KOPT-K1 (cell line): Measurements from ENCODE around the gene CFAP100.

ENCODE experiments used
- H3K27ac ChIP-seq: fragments of 200-600 bp; sonication (generic); 2 replicates; pipeline ENCODE4 v1.5.1; 2016; ENCODE audit warnings: antibody characterized with exemption, mild to moderate bottlenecking, low read depth, low read length; ENCODE audit not compliant: poor library complexity, severe bottlenecking
- H3K36me3 ChIP-seq: fragments of 200-600 bp; sonication (generic); 2 replicates; pipeline ENCODE4 v1.5.1; 2017; ENCODE audit warnings: antibody characterized with exemption, mild to moderate bottlenecking, low read length, moderate library complexity; ENCODE audit not compliant: insufficient read depth
- H3K9me3 ChIP-seq: fragments of 200-600 bp; sonication (generic); 2 replicates; pipeline ENCODE4 v1.5.1; 2017; ENCODE audit warnings: antibody characterized with exemption, low read length, mild to moderate bottlenecking; ENCODE audit not compliant: insufficient read depth, poor library complexity, severe bottlenecking

CFAP100 gene

DNA sequence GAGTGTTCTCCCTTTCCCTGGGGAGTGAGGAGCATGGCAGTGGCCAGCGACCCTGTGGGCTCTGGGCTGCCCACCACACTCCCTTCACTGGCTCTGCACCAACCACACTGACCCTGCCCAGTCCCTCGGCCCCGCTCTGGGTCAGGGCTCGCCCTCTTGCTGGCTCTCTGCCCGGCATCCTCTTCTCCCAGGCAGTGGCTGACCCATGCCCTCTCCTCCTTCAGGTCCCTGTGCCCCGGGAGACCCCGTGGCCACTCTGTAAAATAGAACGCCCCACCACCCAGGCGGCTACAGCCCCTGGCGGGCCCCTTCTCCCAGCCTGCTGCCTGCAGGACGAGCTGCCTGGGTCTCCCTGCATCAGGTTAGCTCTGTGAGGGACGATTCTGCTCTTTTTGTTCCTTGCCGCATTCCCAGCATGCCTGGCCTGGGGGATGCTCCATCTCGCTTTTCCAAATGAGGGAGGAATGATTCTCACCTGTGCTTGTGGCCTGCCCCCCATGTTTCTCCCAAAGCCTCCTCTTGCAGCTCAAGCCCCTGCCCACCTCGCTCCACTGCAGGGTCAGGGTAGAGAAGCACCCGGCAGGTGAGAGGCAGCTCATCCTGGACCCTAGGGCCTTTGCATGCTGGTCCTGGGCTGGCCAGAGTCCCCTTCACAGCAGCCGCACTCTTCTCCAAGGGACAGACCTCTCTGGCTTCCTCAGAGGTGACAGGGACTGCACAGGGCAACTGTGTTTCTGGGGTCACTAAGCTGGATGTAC is 14.5 kb upstream of the CFAP100 start:
- Histone ChIP-seq H3K36me3 (no peaks in the 10 kb centered on the region), H3K9me3 (no peaks in the 10 kb centered on the region)

GRCh38 chr3:126381966-126382365 is 12.7 kb upstream of the CFAP100 start:
- no peaks in the 10 kb centered on the region for H3K9me3 ChIP-seq
- no peaks in the 10 kb centered on the region for H3K36me3 ChIP-seq
- no peak overlapping the region for H3K27ac ChIP-seq

More for the DNA sequence above, 14.5 kb upstream of the CFAP100 start:
- no peak overlapping the region for H3K27ac ChIP-seq

GRCh38 chr3:126389112-126389793 is 5.5 kb upstream of the CFAP100 start:
- H3K9me3 ChIP-seq: no peaks in the 10 kb centered on the region
- H3K27ac ChIP-seq: no peak overlapping the region
- H3K36me3 ChIP-seq: no peaks in the 10 kb centered on the region

GRCh38 chr3:126389794-126390146 is 4.9 kb upstream of the CFAP100 start:
- no peaks in the 10 kb centered on the region for H3K36me3 ChIP-seq
- H3K9me3 ChIP-seq: no peaks in the 10 kb centered on the region
- no peak overlapping the region for H3K27ac ChIP-seq

GRCh38 chr3:126390201-126390600 is 4.5 kb upstream of the CFAP100 start:
- Histone ChIP-seq H3K27ac (no peak overlapping the region), H3K36me3 (no peaks in the 10 kb centered on the region), H3K9me3 (no peaks in the 10 kb centered on the region)

- H3K36me3 ChIP-seq: no peaks in the 10 kb centered on the region
- no peak overlapping the region for H3K27ac ChIP-seq
- H3K9me3 ChIP-seq: no peaks in the 10 kb centered on the region
These were observed 4.0 kb upstream of the CFAP100 start for GRCh38 chr3:126390751-126391150.

- Histone ChIP-seq H3K27ac (no peak overlapping the region), H3K36me3 (no peaks in the 10 kb centered on the region), H3K9me3 (no peaks in the 10 kb centered on the region)
These were observed 3.1 kb upstream of the CFAP100 start for GRCh38 chr3:126391631-126392030.

- Histone ChIP-seq H3K9me3 (no peaks in the 10 kb centered on the region), H3K27ac (no peak overlapping the region), H3K36me3 (no peaks in the 10 kb centered on the region)
These were observed 2.5 kb upstream of the CFAP100 start for GRCh38 chr3:126392246-126392645.

- Histone ChIP-seq H3K36me3 (no peaks in the 10 kb centered on the region), H3K27ac (no peak overlapping the region), H3K9me3 (no peaks in the 10 kb centered on the region)
These were observed 1.1 kb upstream of the CFAP100 start for GRCh38 chr3:126393563-126393962.

- no peaks in the 10 kb centered on the region for H3K36me3 ChIP-seq
- no peaks in the 10 kb centered on the region for H3K9me3 ChIP-seq
- H3K27ac ChIP-seq: no peak overlapping the region
These were observed 240 bp downstream of the CFAP100 start for GRCh38 chr3:126394977-126395321.

DNA sequence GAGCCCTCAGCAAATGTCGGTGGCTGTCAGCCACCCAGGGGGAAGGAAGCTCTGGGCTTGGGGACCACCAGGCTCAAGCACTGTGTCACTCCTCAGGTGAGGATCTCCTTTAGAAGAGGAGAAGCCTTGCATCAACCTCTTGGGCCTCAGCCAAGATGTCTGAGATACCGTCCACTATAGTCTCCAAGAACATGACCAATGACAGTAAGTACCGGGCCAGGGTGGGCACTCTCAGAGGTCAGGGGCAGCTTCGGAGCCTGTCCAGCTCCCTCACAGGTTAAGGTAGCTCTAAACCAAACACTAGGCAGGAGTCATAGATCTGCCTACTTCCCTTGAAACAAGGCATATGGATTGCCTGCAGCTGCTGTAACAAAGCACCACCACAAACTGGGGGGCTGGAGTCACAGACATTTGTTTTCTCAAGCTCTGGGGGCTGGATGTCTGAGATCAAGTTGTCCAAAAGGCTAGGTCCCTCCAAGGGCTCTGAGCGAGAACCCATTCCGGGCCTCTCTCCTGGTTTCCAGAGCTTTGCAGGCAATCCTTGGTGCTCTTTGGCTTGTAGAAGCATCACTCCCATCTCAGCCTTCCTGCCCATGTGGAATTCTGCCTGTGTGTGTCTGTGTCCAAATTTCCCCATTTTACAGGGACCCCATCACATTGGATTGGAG is 1.3 kb downstream of the CFAP100 start:
- no peaks in the 10 kb centered on the region for H3K9me3 ChIP-seq
- H3K36me3 ChIP-seq: no peaks in the 10 kb centered on the region
- H3K27ac ChIP-seq: no peak overlapping the region

DNA sequence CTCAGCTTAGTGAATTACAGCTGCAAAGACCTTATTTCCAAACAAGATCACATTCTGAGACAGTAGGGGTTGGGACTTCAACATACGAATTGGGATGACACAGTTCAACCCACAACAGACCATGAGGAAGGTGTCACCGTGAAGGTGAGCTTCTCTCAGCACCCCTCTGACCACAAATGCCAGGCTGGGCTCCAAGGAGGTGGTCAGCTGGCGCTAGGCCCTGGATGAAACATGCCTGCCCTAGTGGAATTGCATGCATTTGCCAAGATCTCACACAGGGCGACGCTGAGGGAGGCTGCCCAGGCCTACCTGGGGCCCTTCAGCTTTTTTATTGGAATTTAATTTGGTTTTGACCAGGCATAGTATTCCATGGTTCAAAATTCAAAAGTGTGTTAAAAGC is 1.8 kb downstream of the CFAP100 start:
- Histone ChIP-seq H3K27ac (no peak overlapping the region), H3K36me3 (no peaks in the 10 kb centered on the region), H3K9me3 (no peaks in the 10 kb centered on the region)

GRCh38 chr3:126397610-126398422 is 3.1 kb downstream of the CFAP100 start:
- H3K36me3 ChIP-seq: no peaks in the 10 kb centered on the region
- no peaks in the 10 kb centered on the region for H3K9me3 ChIP-seq
- H3K27ac ChIP-seq: no peak overlapping the region

DNA sequence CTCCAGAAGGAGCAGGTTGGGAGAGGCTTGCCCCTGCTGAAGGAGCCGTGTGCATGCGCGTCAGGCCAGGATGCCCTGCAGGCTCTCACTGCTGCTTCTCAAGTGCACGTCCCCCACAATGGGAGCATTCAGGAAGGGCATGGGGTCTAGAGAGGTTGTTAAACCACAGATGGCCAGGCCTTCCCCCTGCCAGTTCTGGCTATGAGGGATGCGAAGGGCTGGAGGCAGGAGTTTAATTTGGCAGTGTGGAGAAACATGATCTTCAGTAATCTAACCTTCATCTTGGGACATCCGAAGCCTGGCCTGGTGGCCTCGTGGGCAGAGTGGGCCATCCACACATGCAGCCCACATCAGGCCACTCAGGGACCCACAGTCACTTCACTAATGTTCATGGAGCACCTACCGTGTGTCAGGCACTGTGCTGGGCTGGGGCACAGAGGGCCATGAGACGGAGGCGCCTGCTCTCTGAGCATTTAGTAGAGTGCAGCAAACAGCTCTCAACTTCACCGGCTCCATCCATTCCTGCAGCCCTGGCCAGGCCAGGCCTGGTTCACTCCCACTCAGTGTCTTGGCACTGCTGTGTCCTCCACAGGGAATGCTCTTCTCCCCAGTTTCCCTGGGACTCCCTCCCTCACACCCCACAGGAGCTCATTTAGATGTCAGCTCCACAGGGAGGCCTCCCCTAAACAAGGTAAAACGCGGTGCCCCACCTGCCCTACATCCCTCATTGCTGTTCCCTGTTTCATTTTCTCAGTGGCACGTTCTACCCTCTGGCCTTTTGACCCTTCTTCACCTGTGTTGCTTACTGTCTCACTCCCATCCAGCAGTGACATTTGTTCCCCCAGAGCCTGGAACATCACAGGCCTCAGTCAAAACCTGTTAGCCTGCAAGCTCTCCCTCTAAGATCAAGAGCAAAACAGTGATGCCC is 4.0 kb downstream of the CFAP100 start:
- Histone ChIP-seq H3K27ac (no peak overlapping the region), H3K36me3 (no peaks in the 10 kb centered on the region), H3K9me3 (no peaks in the 10 kb centered on the region)
